Bronchial epithelial cell (primary cell): ENCODE measurements around the gene CHCHD6. TPM values are rescaled to one million over a fixed set of nuclear protein-coding genes. Genes with fewer than 3 reads are reported as not detected.

Experiments used
- DNase-seq: peaks from one replicate; pipeline ENCODE4 v3.0.0-alpha.2; 2010; ENCODE audit warnings: low read depth
- FAIRE-seq: peaks from 2 replicates; lab custom pipeline; 2011; peaks lifted over from hg19 to GRCh38; lab: Jason Lieb, UNC
- H3K27me3 ChIP-seq: 2 replicates; pipeline ENCODE4 v1.5.1; 2011; ENCODE audit warnings: low read length; ENCODE audit not compliant: control insufficient read depth, insufficient read depth
- H3K36me3 ChIP-seq: 2 replicates; pipeline ENCODE4 v1.5.1; 2011; ENCODE audit warnings: low read length; ENCODE audit not compliant: control insufficient read depth, insufficient read depth
- H3K4me3 ChIP-seq: 2 replicates; pipeline ENCODE4 v1.5.1; 2011; ENCODE audit warnings: mild to moderate bottlenecking, low read depth, low read length, control low read depth
- CTCF ChIP-seq: IDR thresholded peaks from 2 replicates; pipeline ENCODE4 v1.5.1; 2011; ENCODE audit warnings: mild to moderate bottlenecking, moderate library complexity, low read length, control low read depth, inconsistent platforms; ENCODE audit not compliant: insufficient read depth, severe bottlenecking
- total RNA-seq: library from RNA; depleted of rRNA; stranded (reverse); fragments of >200 nt; gene quantifications from 2 replicates; pipeline ENCODE4 v1.2.1, GENCODE V29; 2014

Gene CHCHD6
- total RNA-seq, 1 donor from 2014 or later, result 25.5 TPM

GRCh38 chr3:126773167-126773566 is 69.1 kb downstream of the CHCHD6 start:
- H3K27me3 ChIP-seq, result no peaks in the 10 kb centered on the region
- no peaks in the 10 kb centered on the region for H3K36me3 ChIP-seq
- FAIRE-seq (no peak), DNase-seq (peak; percentile 65)
- no peak overlapping the region for H3K4me3 ChIP-seq
- no peak for TF ChIP-seq CTCF

- DNase-seq (peak; percentile 45), FAIRE-seq (no peak)
- no peak for TF ChIP-seq CTCF
- Histone ChIP-seq H3K27me3 (no peaks in the 10 kb centered on the region), H3K36me3 (no peaks in the 10 kb centered on the region), H3K4me3 (no peak overlapping the region)
Observed at GRCh38 chr3:126773783-126774182, 69.7 kb downstream of the CHCHD6 start.

DNA sequence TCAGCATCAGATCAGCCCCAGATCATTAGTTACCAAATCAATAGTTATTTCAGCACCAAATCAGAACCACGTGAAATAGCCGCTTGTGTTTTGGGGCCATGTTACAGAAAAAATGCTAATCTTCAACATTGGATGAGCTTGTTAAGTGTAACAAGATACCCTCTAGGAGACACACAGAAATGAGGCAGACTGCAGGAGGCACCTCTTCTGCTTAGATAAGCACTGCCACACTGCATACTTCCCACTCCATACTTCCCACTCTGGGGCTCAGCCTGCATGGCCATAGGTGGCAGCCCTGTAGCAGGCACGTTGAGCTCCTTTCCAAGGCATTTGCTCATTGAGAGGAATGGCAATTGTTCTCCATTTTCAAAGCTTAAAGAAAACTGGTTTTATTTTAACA is 73.3 kb downstream of the CHCHD6 start:
- DNase-seq, result no peak
- Histone ChIP-seq H3K27me3 (no peaks in the 10 kb centered on the region), H3K4me3 (no peak overlapping the region), H3K36me3 (no peaks in the 10 kb centered on the region)
- TF ChIP-seq CTCF, result no peak
- FAIRE-seq, result no peak

GRCh38 chr3:126780666-126781065 is 76.6 kb downstream of the CHCHD6 start:
- no peak for TF ChIP-seq CTCF
- H3K4me3 ChIP-seq, result no peak overlapping the region
- no peak for DNase-seq
- no peaks in the 10 kb centered on the region for H3K36me3 ChIP-seq
- no peak for FAIRE-seq
- no peaks in the 10 kb centered on the region for H3K27me3 ChIP-seq

DNA sequence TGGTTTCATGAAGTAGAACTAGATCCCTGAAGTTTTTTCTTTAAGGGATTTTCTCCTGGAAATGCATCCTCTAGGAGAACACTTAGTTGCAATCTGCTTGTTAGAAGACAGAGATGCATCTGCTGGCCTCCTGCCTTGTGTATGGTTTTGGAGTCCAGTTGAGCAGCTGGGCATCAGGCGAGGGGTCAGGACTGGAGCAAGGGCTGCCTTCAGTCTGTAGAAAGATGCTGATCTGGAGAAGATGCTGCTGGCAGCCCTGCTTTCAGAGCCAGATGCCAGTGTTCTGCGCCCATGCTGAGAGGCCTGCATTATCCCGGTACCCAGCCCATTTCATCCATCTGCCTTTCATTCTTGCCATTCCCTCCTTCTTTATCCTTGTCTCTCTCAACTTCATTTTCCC is 77.4 kb downstream of the CHCHD6 start:
- H3K36me3 ChIP-seq, result no peaks in the 10 kb centered on the region
- no peak for FAIRE-seq
- no peak overlapping the region for H3K4me3 ChIP-seq
- DNase-seq, result no peak
- TF ChIP-seq CTCF, result no peak
- no peaks in the 10 kb centered on the region for H3K27me3 ChIP-seq

- no peak overlapping the region for H3K4me3 ChIP-seq
- DNase-seq (peak; percentile 91), FAIRE-seq (no peak)
- no peaks in the 10 kb centered on the region for H3K36me3 ChIP-seq
- no peak for TF ChIP-seq CTCF
- H3K27me3 ChIP-seq, result no peaks in the 10 kb centered on the region
Observed at GRCh38 chr3:126781889-126782491, 78.0 kb downstream of the CHCHD6 start.
